A549 treated with AZD2906 at 1 μM for 4 hours (cell line): ENCODE results near the gene PTPRE. TPM values are rescaled to one million over a fixed set of nuclear protein-coding genes. Genes with fewer than 3 reads are reported as not detected.

Experiments
- total RNA-seq: library from RNA; stranded (reverse); fragments of 200-300 nt; extraction: Qiagen RNA extraction; gene quantifications from 5 replicates; pipeline ENCODE4 v1.2.3, GENCODE V29; 2022

PTPRE gene
- total RNA-seq, result 3.5 to 5.3 TPM (median 5.2 TPM) in 5 replicates

GRCh38 chr10:127906548-127907377 is at the start of gene PTPRE:
Gene PTPRE, plus strand, starts transcription at chr10:127907103. Its CDS starts 133,779 bp downstream, at chr10:128040882.

GRCh38 chr10:127892743-127893142 is 14.2 kb upstream of the PTPRE start, which contains the start of gene CLRN3:
Gene CLRN3, minus strand, starts transcription at chr10:127892941. Its CDS starts 157 bp downstream, at chr10:127892784.

GRCh38 chr10:128125944-128126764 is 219.3 kb downstream of the PTPRE start, which contains the start of gene MKI67:
Gene MKI67, minus strand, starts transcription at chr10:128126423. Its CDS starts 756 bp downstream, at chr10:128125667.

Other genes starting within 250 kb of the PTPRE start
- gene FOXI2, start 169.9 kb upstream of the PTPRE start, total RNA-seq, result not detected in 5 replicates
- gene CLRN3, start 14.2 kb upstream of the PTPRE start, total RNA-seq, result not detected in 5 replicates
- gene MKI67, start 219.3 kb downstream of the PTPRE start, total RNA-seq, result 51.6 to 79.2 TPM (median 58.9 TPM) in 5 replicates